G401 (cell line): ENCODE data around the gene MLEC. TPM values are rescaled to one million over a fixed set of nuclear protein-coding genes. Genes with fewer than 3 reads are reported as not detected.

Experiments used
- DNase-seq: peaks from one replicate; pipeline ENCODE4 v3.0.0-alpha.2; 2015; ENCODE audit warnings: low spot score
- in situ Hi-C: cut with HindIII; loops from 2 replicates; pipeline ENCODE4 v1.10.0; 2016; ENCODE audit warnings: low sequenced_read_pairs, mixed read lengths
- total RNA-seq: library from RNA; depleted of rRNA; stranded (reverse); fragments of >200 nt; shearing (Covaris generic); gene quantifications from 2 replicates; pipeline ENCODE4 v1.2.3, GENCODE V29; 2014

MLEC gene
- total RNA-seq, 1 experiment from 2014 or later, result 106 TPM

DNA sequence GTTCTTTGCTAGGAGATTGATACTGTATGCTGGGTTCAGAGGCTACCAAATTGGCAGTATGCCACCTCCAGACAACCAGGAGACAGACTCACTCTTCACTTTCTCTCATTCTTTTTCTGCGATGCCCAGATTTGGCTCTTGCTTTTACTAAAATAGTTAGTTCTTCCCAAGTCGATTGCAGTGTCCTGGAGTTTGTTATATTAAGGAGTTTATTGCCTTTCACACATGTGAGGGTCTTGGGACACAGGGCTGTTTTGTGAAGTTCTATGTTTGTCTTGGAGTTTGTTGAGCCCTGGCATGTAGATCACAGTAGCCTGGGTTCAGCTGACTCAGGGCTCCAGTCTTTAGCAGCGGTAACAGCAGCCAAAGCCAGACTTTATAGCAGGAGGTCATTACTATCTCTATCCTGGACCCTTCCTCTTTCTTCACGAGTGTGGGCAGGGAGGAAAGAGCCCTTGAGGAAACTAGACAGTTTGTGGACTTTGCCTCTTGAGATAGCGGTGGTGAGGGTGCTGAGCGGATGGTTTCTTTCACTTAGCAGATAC, 1.6 kb downstream of the MLEC start:
- in situ Hi-C loops, result no loop called here
- no peak for DNase-seq

DNA sequence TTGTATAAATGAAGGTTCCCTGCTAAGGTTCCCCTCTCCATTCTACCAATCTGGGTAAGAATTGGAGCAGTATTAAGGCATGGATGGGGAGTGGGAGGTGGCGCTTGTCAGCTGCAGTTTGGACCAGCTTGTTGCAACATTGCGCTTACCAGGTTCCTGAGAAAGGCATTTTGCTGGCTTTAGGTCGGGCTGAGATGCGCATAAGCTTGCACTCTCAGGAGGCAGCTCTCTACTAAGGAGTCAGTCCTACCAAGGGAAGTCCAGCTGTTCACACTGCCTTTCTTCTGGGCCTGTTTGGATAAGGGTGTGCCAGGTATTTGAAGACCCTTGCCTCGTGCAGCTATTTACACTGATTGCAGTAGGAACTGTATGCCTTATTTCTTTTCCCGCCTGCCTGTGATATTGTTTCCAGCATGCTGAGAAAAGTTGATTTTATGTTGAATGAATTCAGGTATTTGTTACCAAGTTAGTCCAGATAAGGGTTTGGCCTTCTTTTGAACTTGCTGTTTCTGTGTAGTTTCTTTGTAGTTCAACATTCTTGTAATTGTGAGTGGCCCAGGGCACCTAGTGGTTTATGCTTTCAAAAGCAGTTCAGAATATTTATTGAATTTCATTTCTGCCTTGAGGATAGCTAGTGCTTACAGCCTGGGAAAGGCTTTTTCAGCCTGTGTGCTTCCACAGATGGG, 2.6 kb downstream of the MLEC start:
- in situ Hi-C loops, result no loop called here
- no peak for DNase-seq

DNA sequence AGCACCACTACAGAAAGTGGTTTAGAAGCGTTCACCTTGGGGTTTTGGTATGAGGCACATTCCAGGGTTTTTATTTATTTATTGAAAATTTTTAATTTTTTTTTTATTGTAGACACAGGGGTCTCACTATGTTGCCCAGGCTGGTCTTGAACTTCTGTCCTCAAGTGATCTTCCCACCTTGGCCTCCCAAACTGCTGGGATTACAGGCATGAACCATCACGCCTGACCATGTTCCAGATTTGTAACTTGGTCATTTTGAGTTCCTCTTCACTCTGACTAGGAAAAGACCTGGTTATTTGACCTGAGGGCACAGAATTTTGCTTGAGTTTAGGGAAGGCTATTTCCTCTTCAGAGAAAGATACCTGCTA, 3.1 kb downstream of the MLEC start:
- in situ Hi-C loops, result no loop called here
- DNase-seq, result no peak

DNA sequence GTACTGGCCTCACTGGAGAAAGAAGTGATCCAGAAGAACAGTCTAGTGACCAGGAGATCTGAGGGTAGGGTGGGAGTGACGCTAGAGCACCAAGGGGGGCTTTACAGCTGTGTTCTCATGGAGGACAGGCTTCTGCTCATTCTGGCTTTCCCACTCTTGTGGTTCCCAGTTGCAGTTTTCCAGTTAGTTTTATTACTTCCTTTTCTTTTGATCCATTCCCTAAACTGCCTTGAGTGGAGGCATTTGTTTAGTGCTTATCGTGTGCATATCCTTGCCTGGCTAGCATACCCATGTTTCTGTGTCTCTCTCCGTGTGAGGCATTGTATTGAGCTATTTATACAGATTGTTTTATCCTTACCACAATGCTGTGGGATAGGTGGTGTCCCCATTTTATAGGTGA, 4.0 kb downstream of the MLEC start:
- no peak for DNase-seq
- in situ Hi-C loops, result no loop called here

DNA sequence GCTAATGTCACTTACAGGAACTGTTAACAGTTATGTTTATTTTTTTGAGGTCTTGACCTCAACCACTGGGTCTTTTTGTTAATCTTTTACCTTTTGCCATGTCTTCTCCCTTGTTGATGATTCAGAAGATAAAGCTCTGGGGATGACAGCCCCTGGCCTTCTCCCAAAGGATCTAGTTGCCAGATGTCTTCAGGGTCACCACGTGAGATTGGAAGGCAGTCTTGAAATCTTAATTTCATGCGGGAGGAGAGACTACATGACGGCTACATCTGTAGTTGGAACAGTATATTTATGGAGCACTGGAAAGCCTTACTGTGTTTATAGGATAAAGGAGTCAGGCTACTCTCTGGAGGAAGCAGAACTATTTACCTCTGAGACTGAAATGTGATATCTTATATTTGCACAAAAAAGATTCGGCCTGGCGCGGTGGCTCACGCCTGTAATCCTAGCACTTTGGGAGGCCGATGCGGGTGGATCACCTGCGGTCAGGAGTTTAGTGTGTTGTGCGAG, 5.6 kb downstream of the MLEC start:
- in situ Hi-C loops, result no loop called here
- DNase-seq, result no peak

DNA sequence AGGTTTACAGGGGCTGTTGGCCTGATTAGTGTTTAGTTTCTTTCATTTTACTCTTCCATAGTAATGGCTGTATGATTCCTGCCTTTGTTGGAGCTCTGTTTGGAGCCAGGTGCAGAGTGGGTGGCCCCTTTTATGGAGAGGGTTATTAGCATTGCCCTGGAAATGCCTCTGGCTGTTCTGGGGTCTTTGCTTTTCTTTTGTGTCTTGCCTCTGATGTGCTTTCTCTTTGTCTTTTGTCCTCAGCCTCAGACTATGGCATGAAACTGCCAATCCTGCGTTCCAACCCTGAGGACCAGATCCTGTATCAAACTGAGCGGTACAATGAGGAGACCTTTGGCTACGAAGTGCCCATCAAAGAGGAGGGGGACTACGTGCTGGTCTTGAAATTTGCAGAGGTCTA, 6.9 kb downstream of the MLEC start:
- in situ Hi-C loops, result no loop called here
- DNase-seq, result no peak

DNA sequence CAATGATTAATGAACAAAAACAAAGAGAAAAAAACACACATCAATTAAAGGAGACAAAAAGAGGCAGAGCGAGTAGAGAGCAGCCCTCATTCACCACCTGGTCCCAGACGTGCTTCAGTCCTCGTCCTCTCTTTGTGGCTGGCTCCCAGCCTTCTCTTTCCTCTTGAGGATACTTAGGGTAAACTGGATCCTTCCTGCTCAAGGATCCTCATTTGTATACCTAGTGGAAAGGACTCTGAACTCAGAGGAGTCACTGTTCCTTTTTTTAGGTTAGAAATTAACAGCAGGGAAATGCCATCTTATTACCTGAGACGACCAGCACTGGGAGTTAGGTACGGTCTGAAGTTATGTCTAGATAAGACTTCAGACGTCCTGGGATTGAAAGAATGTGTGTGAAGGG, 9.7 kb downstream of the MLEC start:
- DNase-seq, result no peak
- in situ Hi-C loops, result no loop called here

DNA sequence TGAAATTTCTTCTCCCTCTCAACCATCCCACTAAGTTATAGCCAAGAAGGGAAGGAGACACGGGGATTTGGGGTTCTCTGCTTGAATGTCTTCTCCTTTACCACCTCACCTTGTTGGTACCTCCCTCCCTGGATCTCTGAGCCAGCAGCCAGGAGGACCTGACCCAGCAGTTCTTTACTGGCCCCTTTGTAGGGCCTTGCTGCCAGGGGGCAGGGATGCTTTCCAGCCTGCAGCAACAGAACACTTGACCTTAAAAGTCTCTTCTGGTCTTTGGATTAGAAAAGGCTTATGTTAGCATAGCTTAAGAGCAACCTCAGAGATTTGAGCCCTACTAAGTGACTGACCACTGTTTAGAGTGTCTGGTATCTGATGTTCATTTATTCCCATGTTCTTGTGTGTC, 10.4 kb downstream of the MLEC start:
- DNase-seq, result no peak
- in situ Hi-C loops, result no loop called here

DNA sequence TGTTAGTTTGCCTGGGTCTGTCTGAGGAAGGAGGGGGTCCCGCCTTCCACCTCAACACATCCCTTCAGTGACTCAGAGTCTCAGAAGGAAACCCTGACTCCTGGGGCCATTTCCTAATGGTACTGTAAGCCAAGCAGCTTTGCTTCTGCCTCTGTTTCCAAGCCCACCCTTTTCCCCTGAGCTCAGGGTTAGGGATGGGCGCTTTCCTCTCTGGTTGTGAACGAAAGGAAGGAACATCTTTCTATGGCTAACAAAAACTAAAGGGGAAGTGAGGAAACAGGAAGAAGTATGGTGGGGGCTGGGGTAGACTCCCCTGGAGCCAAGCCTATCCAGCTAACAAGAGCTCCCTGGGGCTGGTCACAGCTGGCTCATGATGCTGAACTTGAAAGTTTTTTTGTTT, 11.7 kb downstream of the MLEC start:
- no peak for DNase-seq
- in situ Hi-C loops, result no loop called here

DNA sequence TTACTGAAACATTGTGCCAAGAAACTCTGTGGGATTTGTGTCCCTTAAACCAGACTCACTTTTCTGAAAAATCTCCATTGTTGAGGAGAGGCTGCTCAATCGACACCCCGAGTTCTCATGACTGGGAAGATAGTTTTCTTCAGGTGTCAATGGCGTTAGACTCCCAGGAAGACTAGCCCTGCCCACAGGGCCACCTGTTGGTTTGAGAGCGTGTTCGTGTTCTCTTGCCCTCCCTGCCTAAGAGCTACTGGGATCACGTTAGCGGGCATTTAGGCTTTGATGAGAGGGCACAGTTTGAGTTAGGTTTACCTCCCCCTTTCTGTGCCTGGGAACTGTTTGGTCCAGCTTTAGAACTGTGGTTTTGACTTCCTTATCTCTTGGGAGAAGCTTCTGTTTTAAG, 12.6 kb downstream of the MLEC start:
- DNase-seq, result no peak
- in situ Hi-C loops, result no loop called here

DNA sequence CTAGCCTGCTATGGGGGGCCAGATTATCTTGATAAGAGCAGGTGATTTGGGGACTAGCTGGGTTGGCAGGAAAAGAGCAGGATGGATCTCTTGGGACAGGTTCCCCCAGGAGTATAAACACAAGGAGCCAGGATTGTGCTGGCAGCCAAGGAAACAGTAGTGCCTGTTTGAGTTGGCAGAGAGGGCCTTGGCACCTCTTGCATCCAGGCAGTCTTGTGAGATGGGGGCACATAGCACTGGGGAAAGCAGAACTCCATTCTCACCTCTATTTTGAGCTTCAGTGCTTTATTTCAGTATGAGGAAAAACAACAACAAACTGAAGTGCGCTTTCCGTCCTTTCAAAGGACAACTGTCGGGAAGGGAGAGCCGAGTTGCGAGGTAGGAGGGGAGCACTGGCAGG, 13.9 kb downstream of the MLEC start:
- DNase-seq, result no peak
- in situ Hi-C loops, result no loop called here

DNA sequence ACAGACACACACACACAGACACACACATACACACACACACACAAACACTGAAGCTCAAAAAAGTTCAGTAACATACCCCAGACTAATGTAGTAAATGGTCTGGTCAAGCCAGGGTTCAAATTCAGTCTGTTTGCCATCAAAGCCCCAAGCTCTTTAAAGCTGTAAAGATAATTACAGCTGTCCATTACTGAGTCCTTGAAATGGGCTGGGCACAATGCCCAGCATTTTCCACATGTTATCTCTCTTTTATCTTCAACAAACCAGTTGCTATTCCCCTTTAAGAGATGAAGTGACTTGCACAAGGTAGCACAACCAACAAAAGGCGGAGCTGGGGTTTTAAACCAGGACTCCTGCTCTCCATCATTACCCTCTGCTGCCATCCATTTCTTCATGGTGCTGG, 15.7 kb downstream of the MLEC start:
- in situ Hi-C loops, result no loop called here
- no peak for DNase-seq

DNA sequence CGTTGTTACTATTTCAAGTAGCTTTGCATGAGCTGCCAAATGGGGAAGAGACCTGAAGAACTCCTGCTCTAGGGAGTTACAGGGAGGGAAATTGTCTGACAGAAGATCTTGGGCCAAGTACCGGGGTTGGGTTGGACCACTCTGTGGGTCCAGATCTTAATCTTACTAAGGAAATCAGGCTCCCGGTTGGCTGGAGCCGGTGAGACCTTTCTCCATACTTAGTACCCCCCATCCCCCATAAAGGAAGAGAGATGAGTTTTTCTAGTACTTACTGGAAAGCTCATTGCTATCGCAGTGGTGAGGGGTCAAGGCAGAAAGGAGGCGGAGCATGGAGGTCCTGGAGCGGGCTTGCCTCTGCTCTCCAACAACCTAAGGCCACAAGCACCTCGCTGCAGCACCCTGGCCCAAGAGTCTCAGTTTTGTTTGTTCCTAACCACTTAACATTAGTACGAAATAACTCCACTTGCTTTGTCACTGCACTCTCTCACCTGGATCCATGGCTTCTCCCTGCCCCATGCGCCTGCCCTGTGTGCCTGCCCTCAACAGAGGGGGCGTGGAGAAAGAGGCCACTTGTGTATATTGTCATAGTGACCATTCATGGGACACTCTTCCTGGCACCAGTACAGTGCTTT, 16.5 kb downstream of the MLEC start:
- DNase-seq, result no peak
- in situ Hi-C loops, result no loop called here

DNA sequence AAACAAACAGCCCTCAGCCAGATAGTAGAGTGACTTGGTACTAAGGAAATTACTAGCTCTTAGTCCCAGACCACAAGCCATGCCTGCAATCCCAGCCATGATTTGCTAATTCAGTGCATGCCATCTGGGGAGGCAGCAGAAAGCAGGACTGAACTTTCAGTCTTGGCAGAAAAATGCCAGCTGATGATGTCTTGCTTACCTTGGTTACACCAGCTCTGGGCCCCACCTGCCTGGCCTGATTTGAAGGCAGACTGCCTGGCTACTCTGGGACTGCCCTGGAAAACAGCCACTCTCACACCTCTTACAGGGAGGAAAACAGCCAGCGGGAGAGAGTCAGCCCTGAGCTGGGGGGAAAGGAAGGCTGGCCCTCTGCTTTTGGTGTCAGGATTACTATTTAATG, 18.7 kb downstream of the MLEC start:
- DNase-seq, result peak; percentile 89
- in situ Hi-C loops, result no loop called here

DNA sequence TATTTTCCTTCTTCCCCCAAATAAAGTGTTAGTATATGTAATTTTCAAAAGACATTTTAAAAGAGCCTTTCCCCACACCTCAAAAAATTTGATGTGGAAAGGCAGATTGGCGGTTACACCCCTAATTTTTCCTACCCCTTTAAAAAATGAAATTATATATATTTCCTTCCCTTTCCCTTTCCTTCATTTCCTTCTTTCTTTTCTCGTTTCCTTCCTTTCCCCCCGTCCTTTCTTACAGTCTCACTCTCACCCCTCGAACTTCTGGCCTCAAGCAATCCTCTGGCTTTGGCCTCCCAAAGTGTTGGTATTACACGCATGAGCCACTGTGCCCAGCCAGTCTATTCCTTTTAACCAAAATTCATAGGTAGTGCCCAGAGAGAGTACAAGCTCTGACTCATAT, 19.1 kb downstream of the MLEC start:
- no peak for DNase-seq
- in situ Hi-C loops, result no loop called here

DNA sequence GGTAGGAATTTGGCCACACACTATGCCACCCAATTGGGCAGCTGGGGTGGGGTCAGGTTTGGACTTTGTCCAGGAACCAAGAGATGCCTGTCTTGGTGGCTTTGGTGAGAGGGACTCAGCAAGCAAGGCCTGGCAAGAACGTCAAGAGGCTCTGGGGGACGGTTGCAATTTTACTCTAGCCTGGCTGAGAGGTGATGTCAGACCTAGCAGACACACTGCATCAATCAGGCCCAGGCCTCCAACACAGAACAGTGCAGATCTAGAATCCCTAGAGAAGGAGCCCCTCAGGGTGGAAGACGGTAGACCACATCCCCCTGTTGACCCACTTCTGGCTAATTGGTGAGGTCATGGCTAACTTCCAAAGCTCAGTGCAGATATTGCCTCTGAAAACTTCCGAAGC, 21.7 kb downstream of the MLEC start:
- no peak for DNase-seq
- in situ Hi-C loops, result no loop called here

DNA sequence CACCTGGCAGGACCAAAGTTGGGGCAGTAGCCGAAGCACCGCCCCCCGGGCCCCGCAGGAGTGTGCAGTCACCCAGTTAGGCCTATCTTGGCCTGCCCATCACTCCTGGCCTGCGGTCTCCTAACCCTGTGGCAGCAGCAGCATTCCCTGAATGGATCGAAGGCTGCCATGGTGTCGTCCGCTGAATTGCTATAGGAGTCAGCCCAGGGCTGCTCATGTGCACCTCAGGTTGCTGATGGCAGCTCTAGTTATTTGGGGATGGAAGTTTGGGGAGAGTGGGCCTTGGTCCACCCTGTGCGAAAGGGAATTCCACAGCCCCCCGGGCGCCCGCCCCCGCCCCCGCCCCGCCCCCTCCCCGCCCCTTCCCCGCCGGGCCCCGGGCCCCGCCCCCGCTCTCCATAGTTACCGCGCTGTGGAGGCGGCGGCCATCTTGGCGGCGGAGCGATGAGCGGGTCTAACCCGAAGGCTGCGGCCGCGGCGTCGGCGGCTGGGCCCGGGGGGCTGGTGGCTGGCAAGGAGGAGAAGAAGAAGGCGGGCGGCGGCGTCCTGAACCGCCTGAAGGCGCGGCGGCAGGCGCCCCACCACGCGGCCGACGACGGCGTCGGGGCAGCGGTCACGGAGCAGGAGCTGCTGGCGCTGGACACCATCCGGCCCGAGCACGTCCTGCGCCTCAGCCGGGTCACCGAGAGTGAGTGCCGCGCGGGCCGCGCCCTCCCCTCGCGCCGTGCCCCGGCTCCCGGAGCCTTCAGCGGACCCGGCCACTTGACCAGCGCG, 23.3 kb downstream of the MLEC start, which contains the start of gene UNC119B:
Gene UNC119B (plus strand): TSS at position 428 of the 774 bp plus-strand sequence. CDS start 17 bp downstream, at position 445.
- DNase-seq, result peak; percentile 62
- in situ Hi-C loops, result no loop called here

DNA sequence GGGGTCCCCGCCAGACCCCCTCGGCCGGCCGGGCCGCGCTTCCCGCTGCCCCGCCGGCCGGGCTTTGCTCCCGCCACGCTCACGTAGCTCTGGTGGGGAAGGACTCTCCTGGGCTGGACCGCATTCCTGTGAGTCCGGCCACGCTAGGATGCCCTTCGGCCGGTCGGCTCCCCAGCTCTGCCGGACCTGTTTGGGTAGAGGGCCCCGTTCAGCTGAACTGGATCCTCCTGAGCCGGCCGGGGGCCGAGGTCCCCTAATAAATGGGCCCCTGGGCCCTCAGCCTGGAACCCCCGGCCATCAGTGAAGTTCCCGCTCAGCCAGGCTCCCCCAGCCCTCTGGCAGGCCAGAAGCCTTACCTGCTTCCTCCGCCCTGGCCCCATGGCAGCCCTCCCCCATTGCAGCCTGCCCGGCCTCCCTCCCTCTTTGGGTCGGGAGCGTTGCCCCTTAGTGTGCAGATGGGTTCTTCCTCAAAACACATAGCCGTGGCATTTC, 23.9 kb downstream of the MLEC start:
- peak; percentile 44 for DNase-seq
- in situ Hi-C loops, result no loop called here

DNA sequence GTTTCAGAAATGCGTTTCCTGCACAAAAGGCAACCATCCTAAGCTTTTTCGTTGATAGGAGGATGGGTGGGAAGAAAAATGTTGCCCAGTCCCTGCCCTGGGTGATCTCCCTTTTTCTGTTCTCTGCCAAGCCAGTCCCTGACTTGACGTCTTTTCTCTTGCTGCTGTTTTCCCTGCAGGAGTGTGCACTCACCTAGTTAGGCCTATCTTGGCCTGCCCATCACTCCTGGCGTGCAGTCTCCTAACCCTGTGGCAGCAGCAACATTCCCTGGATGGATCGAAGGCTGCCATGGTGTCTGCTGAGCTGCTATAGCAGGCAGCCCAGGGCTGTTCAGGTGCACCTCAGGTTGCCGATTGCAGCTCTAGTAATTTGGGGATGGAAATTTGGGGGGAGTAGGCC, 24.5 kb downstream of the MLEC start:
- peak; percentile 41 for DNase-seq
- in situ Hi-C loops, result no loop called here

DNA sequence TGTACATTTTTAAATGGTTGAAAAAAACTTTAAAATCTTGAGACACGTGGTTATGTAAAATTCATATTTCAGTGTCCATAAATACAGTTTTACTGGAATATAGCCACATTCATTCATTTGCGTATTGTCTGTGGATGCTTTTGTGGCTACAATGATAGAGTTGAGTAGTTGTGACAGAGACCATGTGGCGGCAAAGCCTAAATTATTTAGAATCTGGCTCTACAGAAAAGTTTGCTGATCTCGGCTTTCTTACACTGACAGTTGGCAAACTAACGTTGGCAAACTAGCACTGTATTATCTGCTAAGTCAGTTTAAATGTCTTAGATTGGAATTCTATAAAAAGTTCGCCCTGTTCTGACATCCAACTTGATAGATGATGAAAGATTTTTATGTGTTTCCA, 25.7 kb downstream of the MLEC start:
- no peak for DNase-seq
- in situ Hi-C loops, result no loop called here
